NCI-H226 (cell line): Measurements from ENCODE around the gene ADNP.

Experiments
- DNase-seq: peaks from one replicate; pipeline ENCODE4 v3.0.0-alpha.2; 2015

Gene ADNP

GRCh38 chr20:50845566-50846215 lies 85.5 kb downstream of the ADNP start:
- no peak for DNase-seq

- DNase-seq: peak; percentile 90
Observed at GRCh38 chr20:50844430-50845100, 86.7 kb downstream of the ADNP start.

- DNase-seq: no peak
Observed at GRCh38 chr20:50843331-50844276, 87.6 kb downstream of the ADNP start.

- DNase-seq: no peak
Observed at GRCh38 chr20:50842821-50843220, 88.4 kb downstream of the ADNP start.
